ENCODE results near the gene NRXN3. TPM values are rescaled to one million over a fixed set of nuclear protein-coding genes. Genes with fewer than 3 reads are reported as not detected.

Gene NRXN3
- total RNA-seq, 4 donors from 2014 or later = 0.56 to 1.6 (median 1.1) TPM

- TF ChIP-seq POLR2A (IDR thresholded peaks at IDR 0.05) = no peak
- no peak for TF ChIP-seq CTCF (IDR thresholded peaks at IDR 0.05)
- peak overlapping the region; percentile 29 to 74 (median 65) for H3K4me3 ChIP-seq (replicated peaks in 1 of 3)
- peak; percentile 24 to 27 for DNase-seq
- H3K9me3 ChIP-seq = no peaks in the 10 kb centered on the region
- peaks cover 0 to 19% of the 10 kb centered on the region in 2 donors for H3K4me1 ChIP-seq
- no peaks in the 10 kb centered on the region for H3K36me3 ChIP-seq
- H3K27me3 ChIP-seq = no peaks in the 10 kb centered on the region
- no peak overlapping the region for H3K27ac ChIP-seq
- intact Hi-C loops (cut with DNase I) = no loop called here
- 3 to 5% methylated on average over 41 of the region's 41 CpGs for WGBS, 2 donors
These were observed 1109.7 kb downstream of the NRXN3 start for GRCh38 chr14:79279645-79280597.

GRCh38 chr14:79281244-79282152 lies 1111.3 kb downstream of the NRXN3 start:
- intact Hi-C loops (cut with DNase I) = no loop called here
- H3K27me3 ChIP-seq = no peaks in the 10 kb centered on the region
- H3K36me3 ChIP-seq = no peaks in the 10 kb centered on the region
- no peak overlapping the region for H3K27ac ChIP-seq
- no peak for DNase-seq
- TF ChIP-seq POLR2A (IDR thresholded peaks at IDR 0.05) = no peak
- TF ChIP-seq CTCF (IDR thresholded peaks at IDR 0.05) = no peak
- WGBS, 2 donors = 36 to 39% methylated on average over 6 of the region's 6 CpGs
- H3K4me1 ChIP-seq = peaks cover 0 to 19% of the 10 kb centered on the region in 2 donors
- H3K4me3 ChIP-seq (replicated peaks in 1 of 3) = no peak overlapping the region
- H3K9me3 ChIP-seq = no peaks in the 10 kb centered on the region

GRCh38 chr14:79284621-79285020 lies 1114.4 kb downstream of the NRXN3 start:
- intact Hi-C loops (cut with DNase I) = no loop called here
- Histone ChIP-seq H3K36me3 (no peaks in the 10 kb centered on the region), H3K4me1 (peaks cover 0 to 9% of the 10 kb centered on the region in 2 donors), H3K27ac (no peak overlapping the region), H3K27me3 (no peaks in the 10 kb centered on the region), H3K4me3 (replicated peaks in 1 of 3) (no peak overlapping the region), H3K9me3 (no peaks in the 10 kb centered on the region)
- DNase-seq = no peak
- WGBS, 2 donors = 59 to 74% methylated on average over 1 of the region's 1 CpG
- TF ChIP-seq POLR2A (IDR thresholded peaks at IDR 0.05) = no peak
- no peak for TF ChIP-seq CTCF (IDR thresholded peaks at IDR 0.05)

- Histone ChIP-seq H3K27ac (no peak overlapping the region), H3K4me3 (replicated peaks in 1 of 3) (no peak overlapping the region), H3K9me3 (no peaks in the 10 kb centered on the region), H3K4me1 (peaks cover 0 to 3% of the 10 kb centered on the region in 2 donors), H3K36me3 (no peaks in the 10 kb centered on the region), H3K27me3 (no peaks in the 10 kb centered on the region)
- intact Hi-C loops (cut with DNase I) = no loop called here
- no peak for TF ChIP-seq CTCF (IDR thresholded peaks at IDR 0.05)
- DNase-seq = no peak
These were observed 1115.1 kb downstream of the NRXN3 start for GRCh38 chr14:79285263-79285662.
